Activated naive CD4-positive, alpha-beta T cell treated with anti-CD3 and anti-CD28 coated beads for 36 hours (primary cell): ENCODE measurements around the gene BRWD1. TPM values are rescaled to one million over a fixed set of nuclear protein-coding genes. Genes with fewer than 3 reads are reported as not detected.

ENCODE experiments used
- CTCF ChIA-PET: fragments of 350-600 bp; sonication (Branson Sonifier 250); formaldehyde crosslinking; loops from one replicate; lab custom pipeline; 2021; ENCODE audit warnings: antibody characterized with exemption; lab: Charles Lee
- DNase-seq: peaks from one replicate; pipeline ENCODE4 v3.0.0-alpha.2; 2020
- H3K27ac Mint-ChIP-seq: one replicate; pipeline ENCODE4 v1.8.0; 2021; ENCODE audit warnings: mild to moderate bottlenecking, mixed read lengths
- H3K27me3 Mint-ChIP-seq: one replicate; pipeline ENCODE4 v1.8.0; 2021; ENCODE audit warnings: low read depth, mixed read lengths
- H3K36me3 Mint-ChIP-seq: one replicate; pipeline ENCODE4 v1.8.0; 2021; ENCODE audit warnings: low read depth, mixed read lengths
- H3K4me1 Mint-ChIP-seq: one replicate; pipeline ENCODE4 v1.8.0; 2021; ENCODE audit warnings: low read depth, mixed read lengths
- H3K4me3 Mint-ChIP-seq: one replicate; pipeline ENCODE4 v1.8.0; 2021; ENCODE audit warnings: mild to moderate bottlenecking, moderate library complexity, mixed read lengths
- H3K9me3 Mint-ChIP-seq: one replicate; pipeline ENCODE4 v1.8.0; 2021; ENCODE audit warnings: mixed read lengths
- intact Hi-C: fragments of 100-400 bp; cut with micrococcal nuclease; formaldehyde crosslinking; loops from one replicate; pipeline ENCODE4 v1.15.1; 2023
- total RNA-seq, 2 experiments: library from RNA; stranded (reverse); gene quantifications; one replicate each; pipeline ENCODE4 v1.2.3, GENCODE V29; 2021

Gene BRWD1
- total RNA-seq, 2 experiments from 2014 or later = 23.0 to 24.5 TPM

- CTCF ChIA-PET = interaction anchor here (0.6 to 1.8 kb wide), 4 partner anchors 29 to 499 kb away, joined by 3 to 8 read pairs (median 4); no protein-coding TSS in a partner anchor
- intact Hi-C loops = no loop called here
- peaks cover 50% of the 10 kb centered on the region for H3K36me3 Mint-ChIP-seq
- H3K27me3 Mint-ChIP-seq = no peaks in the 10 kb centered on the region
- H3K4me1 Mint-ChIP-seq = peaks cover 33% of the 10 kb centered on the region
- peak overlapping the region; percentile 65 for H3K4me3 Mint-ChIP-seq
- H3K9me3 Mint-ChIP-seq = no peaks in the 10 kb centered on the region
- H3K27ac Mint-ChIP-seq = peak overlapping the region; percentile 75
- no peak for DNase-seq
Measured at GRCh38 chr21:39346206-39346605, 32.8 kb upstream of the BRWD1 start.

GRCh38 chr21:39345440-39345839 lies 32.0 kb upstream of the BRWD1 start:
- Mint-ChIP-seq H3K9me3 (no peaks in the 10 kb centered on the region), H3K27ac (no peak overlapping the region), H3K4me1 (peaks cover 32% of the 10 kb centered on the region), H3K36me3 (peaks cover 55% of the 10 kb centered on the region), H3K27me3 (no peaks in the 10 kb centered on the region), H3K4me3 (no peak overlapping the region)
- intact Hi-C loops = no loop called here
- CTCF ChIA-PET = interaction anchor here (1.6 kb wide), 1 partner anchor 42 kb away, joined by 8 read pairs; no protein-coding TSS in a partner anchor
- no peak for DNase-seq

GRCh38 chr21:39344848-39345247 lies 31.4 kb upstream of the BRWD1 start:
- intact Hi-C loops = no loop called here
- CTCF ChIA-PET = interaction anchor here (1.6 kb wide), 1 partner anchor 43 kb away, joined by 8 read pairs; no protein-coding TSS in a partner anchor
- H3K36me3 Mint-ChIP-seq = peaks cover 55% of the 10 kb centered on the region
- H3K4me1 Mint-ChIP-seq = peaks cover 29% of the 10 kb centered on the region
- H3K27ac Mint-ChIP-seq = no peak overlapping the region
- no peak overlapping the region for H3K4me3 Mint-ChIP-seq
- DNase-seq = no peak
- no peaks in the 10 kb centered on the region for H3K27me3 Mint-ChIP-seq
- no peaks in the 10 kb centered on the region for H3K9me3 Mint-ChIP-seq

- Mint-ChIP-seq H3K4me1 (peaks cover 18% of the 10 kb centered on the region), H3K9me3 (no peaks in the 10 kb centered on the region), H3K36me3 (peaks cover 44% of the 10 kb centered on the region), H3K27me3 (no peaks in the 10 kb centered on the region), H3K4me3 (no peak overlapping the region), H3K27ac (no peak overlapping the region)
- no peak for DNase-seq
- intact Hi-C loops = no loop called here
- CTCF ChIA-PET = no interaction called here
Measured at GRCh38 chr21:39341249-39341923, 28.0 kb upstream of the BRWD1 start.

GRCh38 chr21:39340687-39341086 lies 27.3 kb upstream of the BRWD1 start:
- peaks cover 40% of the 10 kb centered on the region for H3K36me3 Mint-ChIP-seq
- CTCF ChIA-PET = no interaction called here
- H3K9me3 Mint-ChIP-seq = no peaks in the 10 kb centered on the region
- H3K27me3 Mint-ChIP-seq = no peaks in the 10 kb centered on the region
- no peak overlapping the region for H3K4me3 Mint-ChIP-seq
- intact Hi-C loops = no loop called here
- DNase-seq = no peak
- H3K27ac Mint-ChIP-seq = no peak overlapping the region
- H3K4me1 Mint-ChIP-seq = peaks cover 11% of the 10 kb centered on the region

- H3K9me3 Mint-ChIP-seq = no peaks in the 10 kb centered on the region
- no peak overlapping the region for H3K27ac Mint-ChIP-seq
- H3K4me3 Mint-ChIP-seq = no peak overlapping the region
- CTCF ChIA-PET = interaction anchor here (1.0 to 1.2 kb wide), 2 partner anchors 12 to 25 kb away, joined by 3 read pairs; partner anchors contain the start of gene BRWD1
- H3K27me3 Mint-ChIP-seq = no peaks in the 10 kb centered on the region
- H3K4me1 Mint-ChIP-seq = no peaks in the 10 kb centered on the region
- H3K36me3 Mint-ChIP-seq = peaks cover 30% of the 10 kb centered on the region
- DNase-seq = no peak
- intact Hi-C loops = no loop called here
Measured at GRCh38 chr21:39339231-39339630, 25.8 kb upstream of the BRWD1 start.

GRCh38 chr21:39336457-39337008 lies 23.1 kb upstream of the BRWD1 start:
- H3K36me3 Mint-ChIP-seq = peaks cover 9% of the 10 kb centered on the region
- no peaks in the 10 kb centered on the region for H3K27me3 Mint-ChIP-seq
- CTCF ChIA-PET = no interaction called here
- intact Hi-C loops = no loop called here
- H3K4me1 Mint-ChIP-seq = no peaks in the 10 kb centered on the region
- no peaks in the 10 kb centered on the region for H3K9me3 Mint-ChIP-seq
- no peak for DNase-seq
- H3K27ac Mint-ChIP-seq = no peak overlapping the region
- H3K4me3 Mint-ChIP-seq = no peak overlapping the region

- H3K4me3 Mint-ChIP-seq = no peak overlapping the region
- H3K27me3 Mint-ChIP-seq = no peaks in the 10 kb centered on the region
- H3K36me3 Mint-ChIP-seq = no peaks in the 10 kb centered on the region
- H3K27ac Mint-ChIP-seq = no peak overlapping the region
- intact Hi-C loops = no loop called here
- H3K9me3 Mint-ChIP-seq = no peaks in the 10 kb centered on the region
- CTCF ChIA-PET = no interaction called here
- no peak for DNase-seq
- H3K4me1 Mint-ChIP-seq = no peaks in the 10 kb centered on the region
Measured at GRCh38 chr21:39334611-39335010, 21.2 kb upstream of the BRWD1 start.

- no peaks in the 10 kb centered on the region for H3K4me1 Mint-ChIP-seq
Measured at GRCh38 chr21:39332175-39332574, 18.7 kb upstream of the BRWD1 start.

GRCh38 chr21:39330001-39330400 lies 16.6 kb upstream of the BRWD1 start:
- Mint-ChIP-seq H3K27ac (no peak overlapping the region), H3K4me1 (no peaks in the 10 kb centered on the region), H3K36me3 (no peaks in the 10 kb centered on the region), H3K4me3 (no peak overlapping the region), H3K9me3 (no peaks in the 10 kb centered on the region), H3K27me3 (no peaks in the 10 kb centered on the region)
- DNase-seq = no peak
- intact Hi-C loops = no loop called here
- CTCF ChIA-PET = no interaction called here

More at GRCh38 chr21:39332175-39332574, 18.7 kb upstream of the BRWD1 start:
- DNase-seq = no peak
- CTCF ChIA-PET = interaction anchor here (0.7 to 1.4 kb wide), 2 partner anchors 15 to 76 kb away, joined by 3 to 4 read pairs; no protein-coding TSS in a partner anchor
- Mint-ChIP-seq H3K9me3 (no peaks in the 10 kb centered on the region), H3K27me3 (no peaks in the 10 kb centered on the region), H3K36me3 (no peaks in the 10 kb centered on the region), H3K27ac (no peak overlapping the region), H3K4me3 (no peak overlapping the region)
- intact Hi-C loops = no loop called here

GRCh38 chr21:39327727-39328126 lies 14.3 kb upstream of the BRWD1 start:
- Mint-ChIP-seq H3K27me3 (no peaks in the 10 kb centered on the region), H3K27ac (no peak overlapping the region), H3K9me3 (no peaks in the 10 kb centered on the region), H3K36me3 (no peaks in the 10 kb centered on the region), H3K4me3 (no peak overlapping the region), H3K4me1 (no peaks in the 10 kb centered on the region)
- DNase-seq = no peak
- intact Hi-C loops = no loop called here
- CTCF ChIA-PET = no interaction called here

GRCh38 chr21:39326607-39327307 lies 13.3 kb upstream of the BRWD1 start:
- no peak overlapping the region for H3K27ac Mint-ChIP-seq
- no peaks in the 10 kb centered on the region for H3K36me3 Mint-ChIP-seq
- H3K27me3 Mint-ChIP-seq = no peaks in the 10 kb centered on the region
- CTCF ChIA-PET = interaction anchor here (0.7 to 1.7 kb wide), 3 partner anchors 9 to 28 kb away, joined by 3 to 6 read pairs (median 3); no protein-coding TSS in a partner anchor
- no peaks in the 10 kb centered on the region for H3K4me1 Mint-ChIP-seq
- H3K4me3 Mint-ChIP-seq = no peak overlapping the region
- intact Hi-C loops = no loop called here
- no peak for DNase-seq
- H3K9me3 Mint-ChIP-seq = no peaks in the 10 kb centered on the region
